Lung (tissue), 12 donors: Measurements from ENCODE around the gene NDUFAF8. TPM values are rescaled to one million over a fixed set of nuclear protein-coding genes. Genes with fewer than 3 reads are reported as not detected.

Experiments used
- ATAC-seq: fragments of 200-7000 bp; cut with Tn5 transposase; one replicate; pipeline ENCODE4 v1.9.1; 2020; ENCODE audit warnings: moderate number of reproducible peaks; ENCODE audit not compliant: insufficient read depth, low FRiP score
- DNase-seq, 3 donors: peaks; one replicate each; pipeline ENCODE4 v3.0.0-alpha.2; 2013 to 2017
- H3K27ac ChIP-seq, 2 donors: one replicate each; pipeline ENCODE4 v1.5.1; 2013; ENCODE audit warnings: mild to moderate bottlenecking in 2 of 2, moderate library complexity in 2 of 2, control low read depth in 1 of 2, inconsistent platforms in 1 of 2, low read depth in 1 of 2, low read length in 1 of 2
- H3K27me3 ChIP-seq, 3 donors: one replicate each; pipeline ENCODE4 v1.5.1; 2013; ENCODE audit warnings: low read length in 2 of 3; ENCODE audit not compliant: control insufficient read depth in 3 of 3, insufficient read depth in 3 of 3
- H3K36me3 ChIP-seq, 4 donors: one replicate each; pipeline ENCODE4 v1.5.1; 2013; ENCODE audit warnings: low read length in 4 of 4, mild to moderate bottlenecking in 1 of 4, moderate library complexity in 1 of 4; ENCODE audit not compliant: control insufficient read depth in 4 of 4, insufficient read depth in 4 of 4
- H3K4me1 ChIP-seq, 5 donors: one replicate each; pipeline ENCODE4 v1.5.1; 2013; ENCODE audit warnings: low read length in 5 of 5, mild to moderate bottlenecking in 2 of 5, moderate library complexity in 1 of 5; ENCODE audit not compliant: control insufficient read depth in 5 of 5, insufficient read depth in 5 of 5
- H3K4me3 ChIP-seq: one replicate; pipeline ENCODE4 v1.5.1; 2013; ENCODE audit warnings: mild to moderate bottlenecking, control low read depth, moderate library complexity
- H3K9ac ChIP-seq, 2 donors: one replicate each; pipeline ENCODE4 v1.5.1; 2013; ENCODE audit warnings: low read length in 2 of 2, control low read depth in 1 of 2; ENCODE audit not compliant: insufficient read depth in 1 of 2
- H3K9me3 ChIP-seq, 4 donors: one replicate each; pipeline ENCODE4 v1.5.1; 2013; ENCODE audit warnings: low read length in 3 of 4, mild to moderate bottlenecking in 1 of 4, moderate library complexity in 1 of 4; ENCODE audit not compliant: control insufficient read depth in 4 of 4, insufficient read depth in 3 of 4
- CTCF ChIP-seq: IDR thresholded peaks from 2 replicates; pipeline ENCODE4 v1.5.1; 2012; ENCODE audit warnings: mild to moderate bottlenecking; ENCODE audit errors: control extremely low read depth, extremely low read depth
- WGBS, 2 donors: extraction: QIAGEN DNeasy Blood & Tissue Kit; methylation state at CpG; one replicate each; pipeline ENCODE4 v1.1.7; 2013; 5-methylcytosine and 5-hydroxymethylcytosine counted together
- polyA plus RNA-seq, 2 donors: library from polyadenylated mRNA; stranded (reverse); fragments of 200-250 nt; gene quantifications; one replicate each; pipeline ENCODE4 v1.2.1, GENCODE V29; 2013
- total RNA-seq, 2 donors: library from RNA; depleted of rRNA in 1 of 2; stranded (reverse); fragments of >200 nt in 1 of 2; gene quantifications; one replicate each; pipeline ENCODE4 v1.2.1, GENCODE V29; 2014 to 2021
- donor health status: control.
- donor health status: control.
- donor health status: Bipolar disorder and iron deficiency.
- donor health status: healthy.
- donor health status: DM: yes; HTN: yes; CAD: no.

Gene NDUFAF8
- total and polyA plus RNA-seq, 4 donors, result 12.7 to 51.1 (median 29.9) TPM

- no peaks in the 10 kb centered on the region for H3K27me3 ChIP-seq
- no peaks in the 10 kb centered on the region for H3K9me3 ChIP-seq
- no peak for TF ChIP-seq CTCF
- DNase-seq (no peak), ATAC-seq (no peak)
- peaks cover 4 to 61% (median 16%) of the 10 kb centered on the region in 4 donors for H3K36me3 ChIP-seq
- WGBS, 2 donors, result 89 to 90% methylated on average over 6 of the region's 6 CpGs
- no peaks in the 10 kb centered on the region for H3K4me1 ChIP-seq
- no peak overlapping the region for H3K4me3 ChIP-seq
- no peak overlapping the region for H3K27ac ChIP-seq
- no peak overlapping the region for H3K9ac ChIP-seq
These were observed 28.4 kb downstream of the NDUFAF8 start for GRCh38 chr17:81267390-81268067.

- Histone ChIP-seq H3K4me1 (no peaks in the 10 kb centered on the region), H3K9me3 (no peaks in the 10 kb centered on the region), H3K36me3 (peaks cover 12 to 59% (median 28%) of the 10 kb centered on the region in 4 donors), H3K4me3 (no peak overlapping the region), H3K27ac (no peak overlapping the region), H3K9ac (no peak overlapping the region), H3K27me3 (no peaks in the 10 kb centered on the region)
- no peak for TF ChIP-seq CTCF
- 73 to 89% methylated on average over 18 of the region's 18 CpGs for WGBS, 2 donors
- DNase-seq, result no peak
- no peak for ATAC-seq
These were observed 31.2 kb downstream of the NDUFAF8 start for GRCh38 chr17:81270279-81270678.

- no peak overlapping the region for H3K27ac ChIP-seq
- no peak overlapping the region for H3K4me3 ChIP-seq
- no peak for TF ChIP-seq CTCF
- 96 to 97% methylated on average over 12 of the region's 12 CpGs for WGBS, 2 donors
- no peaks in the 10 kb centered on the region for H3K4me1 ChIP-seq
- no peak overlapping the region for H3K9ac ChIP-seq
- ATAC-seq (no peak), DNase-seq (no peak)
- H3K9me3 ChIP-seq, result no peaks in the 10 kb centered on the region
- no peaks in the 10 kb centered on the region for H3K27me3 ChIP-seq
- H3K36me3 ChIP-seq, result peaks cover 12 to 56% (median 23%) of the 10 kb centered on the region in 4 donors
These were observed 32.1 kb downstream of the NDUFAF8 start for GRCh38 chr17:81271226-81271625.
